Measurements from ENCODE around the gene OXNAD1.
"Not testable (repeated sequence)": the region's sequence is repeated elsewhere in the genome, so short reads cannot be mapped to it uniquely, and the experiment has no call there.

The OXNAD1 gene

GRCh38 chr3:16298891-16299290 is 33.9 kb downstream of the OXNAD1 start:
- TF ChIP-seq POLR2A (IDR thresholded peaks at IDR 0.05; ENCODE audit: low read depth, low read length), result no peak
- no peak for DNase-seq (ENCODE audit: insufficient read length, low spot score)
- FAIRE-seq, result no peak

- no peak for TF ChIP-seq POLR2A (IDR thresholded peaks at IDR 0.05; ENCODE audit: low read depth, low read length)
- DNase-seq (ENCODE audit: insufficient read length, low spot score) (no peak), FAIRE-seq (no peak)
Measured at GRCh38 chr3:16299746-16300145, 34.7 kb downstream of the OXNAD1 start.

- TF ChIP-seq POLR2A (IDR thresholded peaks at IDR 0.05; ENCODE audit: low read depth, low read length), result no peak
- no peak for FAIRE-seq
Measured at GRCh38 chr3:16300307-16300706, 35.3 kb downstream of the OXNAD1 start.

GRCh38 chr3:16300881-16301359 is 35.9 kb downstream of the OXNAD1 start:
- FAIRE-seq (no peak), DNase-seq (ENCODE audit: insufficient read length, low spot score) (no peak)
- no peak for TF ChIP-seq POLR2A (IDR thresholded peaks at IDR 0.05; ENCODE audit: low read depth, low read length)

More at GRCh38 chr3:16300307-16300706, 35.3 kb downstream of the OXNAD1 start:
- DNase-seq (ENCODE audit: insufficient read length, low spot score), result no peak

GRCh38 chr3:16301507-16301906 is 36.5 kb downstream of the OXNAD1 start:
- no peak for DNase-seq (ENCODE audit: insufficient read length, low spot score)
- no peak for TF ChIP-seq POLR2A (IDR thresholded peaks at IDR 0.05; ENCODE audit: low read depth, low read length)
- FAIRE-seq, result no peak

- FAIRE-seq, result no peak
- DNase-seq (ENCODE audit: insufficient read length, low spot score), result no peak
- no peak for TF ChIP-seq POLR2A (IDR thresholded peaks at IDR 0.05; ENCODE audit: low read depth, low read length)
Measured at GRCh38 chr3:16302082-16302631, 37.1 kb downstream of the OXNAD1 start.

GRCh38 chr3:16303037-16303575 is 38.1 kb downstream of the OXNAD1 start:
- FAIRE-seq, result no peak
- DNase-seq (ENCODE audit: insufficient read length, low spot score), result no peak
- TF ChIP-seq POLR2A (IDR thresholded peaks at IDR 0.05; ENCODE audit: low read depth, low read length), result no peak

GRCh38 chr3:16304061-16305010 is 39.3 kb downstream of the OXNAD1 start:
- no peak for TF ChIP-seq POLR2A (IDR thresholded peaks at IDR 0.05; ENCODE audit: low read depth, low read length)
- FAIRE-seq (no peak), DNase-seq (ENCODE audit: insufficient read length, low spot score) (no peak)

GRCh38 chr3:16305111-16305541 is 40.1 kb downstream of the OXNAD1 start:
- FAIRE-seq (no peak), DNase-seq (ENCODE audit: insufficient read length, low spot score) (no peak)
- TF ChIP-seq POLR2A (IDR thresholded peaks at IDR 0.05; ENCODE audit: low read depth, low read length), result no peak

GRCh38 chr3:16307832-16308531 is 43.0 kb downstream of the OXNAD1 start:
- DNase-seq (ENCODE audit: insufficient read length, low spot score), result no peak
- FAIRE-seq, result no peak
- no peak for TF ChIP-seq POLR2A (IDR thresholded peaks at IDR 0.05; ENCODE audit: low read depth, low read length)

- no peak for TF ChIP-seq POLR2A (IDR thresholded peaks at IDR 0.05; ENCODE audit: low read depth, low read length)
- no peak for FAIRE-seq
- DNase-seq (ENCODE audit: insufficient read length, low spot score), result no peak
Measured at GRCh38 chr3:16308727-16309126, 43.7 kb downstream of the OXNAD1 start.

- DNase-seq (ENCODE audit: insufficient read length, low spot score) (peak; percentile 25), FAIRE-seq (peak; percentile 95)
- TF ChIP-seq POLR2A (IDR thresholded peaks at IDR 0.05; ENCODE audit: low read depth, low read length), result no peak
Measured at GRCh38 chr3:16309558-16309957, 44.5 kb downstream of the OXNAD1 start.

- not testable (repeated sequence) for FAIRE-seq; DNase-seq (ENCODE audit: insufficient read length, low spot score)
Measured at GRCh38 chr3:16310486-16310885, 45.5 kb downstream of the OXNAD1 start.

GRCh38 chr3:16311960-16312451 is 47.0 kb downstream of the OXNAD1 start:
- FAIRE-seq, result no peak
- TF ChIP-seq POLR2A (IDR thresholded peaks at IDR 0.05; ENCODE audit: low read depth, low read length), result no peak
- no peak for DNase-seq (ENCODE audit: insufficient read length, low spot score)
